HuH-7 (cell line): ENCODE results near the gene CMTM2.
"Not testable (repeated sequence)": the region's sequence is repeated elsewhere in the genome, so short reads cannot be mapped to it uniquely, and the experiment has no call there.

Experiments
- DNase-seq: peaks from one replicate; pipeline ENCODE4 v3.0.0; 2011; ENCODE audit warnings: low spot score

CMTM2 gene

DNA sequence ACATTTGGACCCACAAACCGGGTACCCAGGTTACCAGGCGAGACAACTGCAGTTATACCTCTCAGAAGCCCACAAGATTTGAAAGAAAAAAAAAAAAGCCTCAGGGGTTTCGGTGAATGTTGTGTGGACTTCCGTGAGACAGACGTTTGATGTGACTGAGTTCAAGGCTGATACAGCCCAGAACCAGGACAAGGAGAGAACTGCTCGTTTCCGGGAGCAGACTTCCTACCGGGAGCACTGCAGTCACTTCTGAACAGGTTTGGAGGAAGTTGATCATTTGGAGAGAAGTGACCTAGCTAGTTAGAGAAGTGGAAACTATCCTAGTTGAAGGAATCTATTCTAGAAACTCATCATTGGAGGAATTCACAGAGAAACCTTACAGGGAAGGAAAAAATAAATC lies 26.0 kb upstream of the CMTM2 start:
- no peak for DNase-seq

DNA sequence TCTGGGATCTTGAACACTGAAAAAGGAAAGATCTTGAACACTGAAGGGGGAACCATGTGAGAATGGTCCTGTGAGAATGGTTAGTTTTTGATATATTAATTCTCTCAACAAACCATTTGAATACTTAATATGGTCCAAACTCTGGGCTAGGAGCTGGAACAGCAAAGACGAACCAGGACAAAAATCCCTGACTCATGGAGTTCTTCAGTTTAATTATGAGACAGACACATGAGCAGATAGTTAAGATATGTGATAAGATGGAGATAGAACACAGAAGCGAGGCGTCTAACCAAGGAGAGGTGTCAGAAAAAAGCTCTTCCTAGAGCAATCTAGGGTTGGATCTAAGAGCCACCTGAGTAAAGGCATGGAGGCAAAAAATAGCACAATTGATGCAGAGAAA lies 25.2 kb upstream of the CMTM2 start:
- DNase-seq, result no peak

- DNase-seq, result no peak
Observed at GRCh38 chr16:66554495-66554894, 24.8 kb upstream of the CMTM2 start.

- DNase-seq, result no peak
Observed at GRCh38 chr16:66560107-66560506, 19.2 kb upstream of the CMTM2 start.

- no peak for DNase-seq
Observed at GRCh38 chr16:66561381-66562080, 17.7 kb upstream of the CMTM2 start.

GRCh38 chr16:66562409-66562808 lies 16.9 kb upstream of the CMTM2 start:
- no peak for DNase-seq

DNA sequence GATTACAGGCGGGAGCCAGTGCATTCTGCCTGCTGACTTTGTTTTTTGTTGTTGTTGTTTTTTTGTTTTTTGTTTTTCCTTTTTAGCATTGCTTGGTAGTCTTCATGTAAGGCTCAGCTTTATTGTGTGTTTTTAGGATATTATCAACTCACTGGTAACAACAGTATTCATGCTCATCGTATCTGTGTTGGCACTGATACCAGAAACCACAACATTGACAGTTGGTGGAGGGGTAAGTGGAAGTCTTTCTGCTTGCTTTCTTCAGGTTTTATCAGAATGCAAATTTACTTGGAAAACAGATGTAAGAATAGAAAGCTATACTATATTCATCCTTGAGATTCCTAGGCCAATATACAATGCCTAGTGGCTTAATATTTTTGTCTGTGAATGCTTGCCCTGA lies 16.3 kb upstream of the CMTM2 start:
- no peak for DNase-seq

GRCh38 chr16:66563574-66564334 lies 15.5 kb upstream of the CMTM2 start:
- DNase-seq, result no peak

GRCh38 chr16:66566051-66566901 lies 13.0 kb upstream of the CMTM2 start, which contains the start of gene CMTM1:
TSS of gene CMTM1 (plus strand) at chr16:66566439. CDS start at chr16:66566514, 75 bp downstream.
- DNase-seq, result no peak

DNA sequence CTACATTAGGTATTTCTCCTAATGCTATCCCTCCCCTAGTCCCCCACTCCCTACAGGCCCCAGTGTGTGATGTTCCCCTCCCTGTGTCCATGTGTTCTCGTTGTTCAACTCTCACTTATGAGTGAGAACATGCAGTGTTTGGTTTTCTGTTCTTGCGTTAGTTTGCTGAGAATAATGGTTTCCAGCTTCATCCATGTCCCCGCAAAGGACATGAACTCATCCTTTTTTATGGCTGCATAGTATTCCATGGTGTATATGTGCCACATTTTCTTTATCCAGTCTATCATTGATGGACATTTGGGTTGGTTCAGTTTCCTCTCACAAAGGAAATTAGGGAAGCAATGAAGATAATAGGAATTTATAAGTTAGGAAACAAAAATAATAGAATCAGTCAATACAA lies 12.0 kb upstream of the CMTM2 start:
- not testable (repeated sequence) for DNase-seq

DNA sequence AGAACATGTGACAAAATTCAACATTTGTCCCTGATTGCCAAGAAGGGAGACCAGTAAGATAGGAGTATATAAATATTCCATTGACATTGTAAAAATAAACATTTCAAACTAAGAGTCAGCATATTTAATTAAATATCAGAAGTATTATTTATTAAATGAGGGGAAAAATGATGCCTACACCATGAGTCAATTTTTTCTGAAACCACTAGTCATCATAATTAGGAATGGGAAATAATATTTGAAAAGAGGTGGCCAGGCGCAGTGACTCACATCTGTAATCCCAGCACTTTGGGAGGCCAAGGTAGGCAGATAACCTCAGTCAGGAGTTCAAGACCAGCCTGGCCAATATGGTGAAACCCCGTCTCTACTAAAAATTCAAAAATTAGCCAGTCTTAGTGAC lies 10.9 kb upstream of the CMTM2 start:
- no peak for DNase-seq

GRCh38 chr16:66569131-66569530 lies 10.1 kb upstream of the CMTM2 start:
- no peak for DNase-seq

DNA sequence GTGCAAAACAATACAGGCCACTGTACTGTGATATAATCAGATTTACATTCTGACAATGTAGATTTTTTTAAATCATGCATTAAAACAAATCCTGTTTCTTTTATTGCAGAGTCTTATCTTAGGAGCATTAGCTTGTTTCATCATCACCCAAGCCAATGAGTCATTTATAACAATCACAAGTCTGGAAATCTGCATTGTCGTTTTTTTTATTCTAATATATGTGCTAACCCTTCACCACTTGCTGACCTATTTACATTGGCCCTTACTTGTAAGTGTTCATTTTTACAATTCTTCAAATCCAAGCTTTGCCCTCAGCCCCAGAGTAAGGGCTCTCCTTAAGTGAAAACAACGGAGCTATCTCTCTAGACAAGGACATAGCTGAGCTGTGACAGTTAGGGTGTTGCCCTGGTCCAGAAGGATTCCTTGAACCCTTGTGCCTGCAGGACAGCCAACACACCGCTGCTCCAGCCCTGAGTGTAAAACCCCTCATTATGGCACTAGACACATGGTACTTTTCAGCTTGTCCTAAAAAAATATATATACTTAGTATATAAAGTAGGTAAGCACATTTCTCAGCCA lies 9.3 kb upstream of the CMTM2 start:
- DNase-seq, result no peak

DNA sequence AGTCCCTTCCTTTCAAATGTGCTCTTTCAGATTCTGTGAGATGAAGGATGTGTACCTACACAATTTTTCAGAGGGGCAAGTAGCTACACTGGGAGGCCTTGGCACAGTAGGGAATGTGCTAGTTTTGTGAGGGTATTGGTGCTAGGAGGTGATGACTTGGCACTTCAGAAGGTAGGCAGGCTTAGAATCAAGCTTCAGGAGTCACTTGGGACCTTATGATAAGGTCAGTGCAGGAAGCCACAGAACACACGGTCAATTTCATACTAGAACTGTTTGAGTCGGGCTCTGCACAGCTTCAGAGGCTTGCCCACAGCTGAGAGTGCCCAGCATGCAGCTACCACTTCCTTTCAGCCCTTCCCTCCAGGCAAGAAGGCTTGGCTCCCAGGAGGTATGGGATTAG lies 6.9 kb upstream of the CMTM2 start:
- DNase-seq, result no peak

- DNase-seq, result no peak
Observed at GRCh38 chr16:66574081-66574480, 5.2 kb upstream of the CMTM2 start.

DNA sequence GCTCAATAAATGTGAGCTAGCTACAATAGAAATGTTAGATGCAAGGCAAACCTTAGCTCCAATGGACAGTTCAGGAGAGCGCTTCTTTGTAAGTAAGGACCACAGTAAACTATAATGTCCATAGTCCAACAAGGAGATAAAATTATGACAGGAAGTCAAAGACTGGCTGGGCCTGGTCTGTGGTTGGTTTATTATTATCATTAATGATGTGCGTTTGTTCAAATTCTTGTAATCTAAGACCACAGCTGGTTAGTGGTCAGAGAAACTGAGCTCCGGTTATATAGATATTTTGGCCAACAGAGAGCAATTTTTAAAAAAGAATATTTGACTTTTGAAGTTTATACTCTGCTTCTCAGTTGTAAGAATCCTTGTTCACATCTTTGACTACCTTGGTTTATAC lies 4.7 kb upstream of the CMTM2 start:
- no peak for DNase-seq

DNA sequence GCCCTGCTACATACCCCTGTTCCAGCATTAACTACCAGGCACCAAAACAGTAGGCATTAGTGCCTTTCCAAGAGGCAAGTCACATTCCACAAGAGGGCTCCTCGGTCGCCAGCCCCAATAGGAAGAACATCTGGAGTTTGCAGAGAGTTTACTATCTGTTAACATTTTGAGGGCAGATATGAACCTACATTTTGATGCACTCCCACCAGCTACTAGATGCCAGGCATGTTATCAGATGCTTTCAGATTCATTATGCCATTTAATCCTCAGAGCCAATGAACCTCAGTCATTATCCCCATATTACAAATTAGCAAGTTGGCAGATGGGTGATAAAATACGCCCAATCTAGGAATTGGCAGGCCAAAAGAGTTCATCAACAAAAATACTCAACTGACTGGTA lies 4.2 kb upstream of the CMTM2 start:
- no peak for DNase-seq

DNA sequence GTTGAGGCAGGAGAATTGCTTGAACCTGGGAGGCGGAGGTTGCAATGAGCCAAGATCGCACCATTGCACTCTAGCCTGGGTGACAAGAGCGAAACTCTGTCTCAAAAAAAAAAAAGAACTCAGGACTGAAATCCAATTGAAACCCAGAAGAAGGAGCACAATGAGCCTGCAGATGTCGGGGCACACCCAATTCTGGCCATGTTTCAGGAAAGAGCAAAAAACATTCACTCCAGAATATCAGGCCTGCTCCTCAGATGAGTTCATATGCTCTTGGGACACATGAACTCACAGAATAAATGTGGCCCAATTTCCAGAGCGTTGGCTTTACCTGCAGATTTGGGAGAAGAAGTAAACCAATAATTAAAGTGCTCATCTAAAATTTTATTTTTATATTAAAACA lies 3.0 kb upstream of the CMTM2 start:
- no peak for DNase-seq

DNA sequence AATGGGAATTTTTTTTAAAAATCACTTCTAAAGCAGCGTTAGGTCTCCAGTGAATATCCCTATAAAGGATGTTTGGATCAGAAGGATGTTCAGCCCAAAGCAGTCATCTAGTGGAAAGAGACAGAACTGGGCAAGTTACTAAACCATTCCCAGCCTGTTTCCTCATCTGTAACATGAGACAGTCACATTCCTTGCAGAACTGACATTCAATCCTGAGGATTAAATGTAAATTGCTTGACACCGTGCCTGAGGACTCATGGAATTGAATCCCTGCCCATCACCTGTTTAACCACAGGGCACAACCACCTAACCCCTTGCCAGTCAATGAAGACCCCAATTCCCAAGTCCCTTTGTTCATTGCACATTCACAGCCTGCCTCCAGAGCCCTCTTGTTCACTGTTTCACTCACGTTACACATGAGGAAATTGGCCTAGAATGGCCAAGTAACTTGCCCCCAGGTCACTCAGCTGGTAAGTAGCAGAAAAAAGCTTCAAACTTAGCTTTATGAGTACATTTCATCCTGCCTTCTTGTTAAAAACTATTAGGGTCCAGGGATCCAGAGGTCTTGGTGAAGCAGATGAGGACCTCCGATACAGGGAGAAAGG lies 1.4 kb downstream of the CMTM2 start:
- peak; percentile 30 for DNase-seq

DNA sequence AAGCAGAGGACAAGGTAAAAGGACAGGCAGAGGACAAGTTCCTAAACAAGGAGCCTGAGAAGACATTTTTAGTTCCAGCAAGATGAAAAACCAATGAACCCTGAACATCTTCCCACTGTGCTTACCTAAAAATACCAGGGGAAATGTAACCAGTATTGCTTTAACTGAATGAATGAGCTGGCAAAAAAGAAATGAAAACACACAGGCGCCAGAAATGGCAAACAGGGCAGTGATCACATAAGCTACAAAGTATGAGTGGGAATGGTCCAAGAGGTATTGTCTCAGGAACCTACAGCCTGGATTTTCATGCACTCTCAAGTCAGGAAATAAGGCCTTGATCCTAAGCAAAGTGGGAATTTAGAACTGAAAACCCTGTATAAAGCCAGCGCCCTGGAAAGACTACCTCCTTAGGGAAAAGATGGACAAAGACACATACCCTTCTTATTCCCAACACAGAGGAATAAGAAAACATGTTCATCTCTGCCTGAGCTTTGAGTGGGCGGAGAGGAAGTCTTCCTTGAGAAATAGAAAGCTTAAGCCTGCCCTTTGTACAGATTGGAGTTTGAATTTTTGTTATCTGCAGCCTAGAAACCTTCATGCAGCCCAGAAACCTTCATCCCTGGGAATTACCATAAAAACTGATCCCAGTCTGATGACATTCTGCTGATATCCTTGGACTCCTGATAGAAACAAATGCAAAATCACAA lies 2.1 kb downstream of the CMTM2 start:
- no peak for DNase-seq

GRCh38 chr16:66585481-66586239 lies 6.4 kb downstream of the CMTM2 start:
- no peak for DNase-seq
